CD4-positive, alpha-beta T cell treated with Interferon alpha-2 for 1 hour (primary cell): Measurements from ENCODE around the gene ALDOA.
"Not testable (repeated sequence)": the region's sequence is repeated elsewhere in the genome, so short reads cannot be mapped to it uniquely, and the experiment has no call there.

ENCODE experiments used
- DNase-seq, 2 donors: peaks; one replicate each; pipeline ENCODE4 v3.0.0-alpha.2; 2020 to 2022

Gene ALDOA

GRCh38 chr16:30065102-30065942 lies at the start of gene ALDOA:
Gene ALDOA, plus strand, starts transcription at chr16:30065760. Its CDS starts 1,138 bp downstream, at chr16:30066898.
- peak; percentile 94 to 95 for DNase-seq

GRCh38 chr16:30016555-30017276 lies 48.8 kb upstream of the ALDOA start:
- DNase-seq = no peak

GRCh38 chr16:30017277-30017656 lies 48.3 kb upstream of the ALDOA start:
- no peak for DNase-seq

GRCh38 chr16:30017937-30018336 lies 47.6 kb upstream of the ALDOA start:
- not testable (repeated sequence) for DNase-seq

GRCh38 chr16:30018731-30019158 lies 46.8 kb upstream of the ALDOA start:
- no peak for DNase-seq

GRCh38 chr16:30022887-30023286 lies 42.7 kb upstream of the ALDOA start, which contains the start of gene C16orf92:
Gene C16orf92, plus strand, starts transcription at chr16:30023198. Its CDS starts 143 bp downstream, at chr16:30023341.
- no peak for DNase-seq

- DNase-seq = no peak
These were observed 42.0 kb upstream of the ALDOA start for GRCh38 chr16:30023586-30023985.

GRCh38 chr16:30024451-30024850 lies 41.1 kb upstream of the ALDOA start:
- no peak for DNase-seq

- no peak for DNase-seq
These were observed 40.4 kb upstream of the ALDOA start for GRCh38 chr16:30025156-30025555.

GRCh38 chr16:30025574-30025973 lies 40.0 kb upstream of the ALDOA start:
- no peak for DNase-seq

- no peak for DNase-seq
These were observed 39.1 kb upstream of the ALDOA start for GRCh38 chr16:30026449-30026848.

- no peak for DNase-seq
These were observed 37.7 kb upstream of the ALDOA start for GRCh38 chr16:30027588-30028437.

GRCh38 chr16:30028438-30029076 lies 37.0 kb upstream of the ALDOA start:
- no peak for DNase-seq

- DNase-seq = no peak
These were observed 35.4 kb upstream of the ALDOA start for GRCh38 chr16:30030011-30030685.

- no peak for DNase-seq
These were observed 34.6 kb upstream of the ALDOA start, which contains the start of gene TLCD3B for GRCh38 chr16:30030841-30031413. Gene TLCD3B, minus strand, starts transcription at chr16:30031271. Its CDS starts 744 bp downstream, at chr16:30030527.

- no peak for DNase-seq
These were observed 34.1 kb upstream of the ALDOA start for GRCh38 chr16:30031477-30031918.

- peak; percentile 59 to 77 for DNase-seq
These were observed 33.3 kb upstream of the ALDOA start for GRCh38 chr16:30032083-30032819.

GRCh38 chr16:30033270-30033669 lies 32.3 kb upstream of the ALDOA start:
- DNase-seq = no peak

- no peak for DNase-seq
These were observed 25.3 kb upstream of the ALDOA start for GRCh38 chr16:30040221-30040620.

GRCh38 chr16:30040690-30041089 lies 24.9 kb upstream of the ALDOA start:
- not testable (repeated sequence) for DNase-seq
